Type B pancreatic cell (in vitro differentiated cells): Measurements from ENCODE around the gene SOBP. TPM values are rescaled to one million over a fixed set of nuclear protein-coding genes. Genes with fewer than 3 reads are reported as not detected.

Source experiments
- DNase-seq: peaks from one replicate; pipeline ENCODE4 v3.0.0; 2021; ENCODE audit warnings: mixed read lengths; ENCODE audit not compliant: unreplicated experiment; ENCODE audit errors: extremely low spot score
- H3K27ac Mint-ChIP-seq: 2 replicates; pipeline ENCODE4 v1.8.0; 2021; ENCODE audit warnings: mild to moderate bottlenecking, mixed read lengths
- H3K27me3 Mint-ChIP-seq: 2 replicates; pipeline ENCODE4 v1.8.0; 2021; ENCODE audit warnings: mixed read lengths
- H3K36me3 Mint-ChIP-seq: 2 replicates; pipeline ENCODE4 v1.8.0; 2021; ENCODE audit warnings: mixed read lengths
- H3K4me1 Mint-ChIP-seq: one replicate; pipeline ENCODE4 v1.8.0; 2021; ENCODE audit warnings: mixed read lengths; ENCODE audit not compliant: unreplicated experiment
- H3K4me3 Mint-ChIP-seq: 2 replicates; pipeline ENCODE4 v1.8.0; 2021; ENCODE audit warnings: mild to moderate bottlenecking, mixed read lengths
- H3K9me3 Mint-ChIP-seq: 2 replicates; pipeline ENCODE4 v1.8.0; 2021; ENCODE audit warnings: mixed read lengths
- total RNA-seq: library from RNA; stranded (reverse); gene quantifications from 2 replicates; pipeline ENCODE4 v1.2.1, GENCODE V29; 2021; ENCODE audit warnings: low replicate concordance
- TF ChIP-seq, protein P1 (sequence below): fragments of 200-600 bp; sonication (generic); conservative IDR thresholded peaks from 2 replicates; pipeline ENCODE4 v1.5.0; 2021; ENCODE audit warnings: antibody characterized with exemption, mild to moderate bottlenecking

SOBP gene
- total RNA-seq, 1 donor from 2014 or later, result 19.4 TPM

DNA sequence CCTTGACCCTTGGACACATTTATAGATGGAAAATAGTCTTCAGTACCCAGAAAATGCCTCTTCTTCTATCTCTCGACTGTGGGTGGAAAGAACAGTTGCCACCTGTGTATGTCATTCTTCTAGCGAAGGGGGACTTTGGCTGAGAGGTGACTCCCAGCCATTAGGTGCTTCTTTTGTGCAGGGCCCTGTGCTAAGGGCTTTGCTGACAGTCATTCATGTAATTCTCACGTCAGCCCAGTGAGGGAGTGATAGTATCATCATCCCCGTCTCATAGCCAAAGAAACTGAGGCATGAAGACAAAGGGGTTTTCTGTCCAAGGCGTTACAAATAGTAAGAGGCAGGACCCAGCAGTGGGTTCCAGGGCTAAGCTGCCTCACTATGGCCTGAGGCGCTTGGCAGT, 173.4 kb downstream of the SOBP start:
- no peak overlapping the region for H3K27ac Mint-ChIP-seq
- DNase-seq, result no peak
- no peaks in the 10 kb centered on the region for H3K36me3 Mint-ChIP-seq
- no peak overlapping the region for H3K4me3 Mint-ChIP-seq
- H3K27me3 Mint-ChIP-seq, result peaks cover 2% of the 10 kb centered on the region
- peaks cover 85% of the 10 kb centered on the region for H3K4me1 Mint-ChIP-seq
- H3K9me3 Mint-ChIP-seq, result no peaks in the 10 kb centered on the region
- TF ChIP-seq, protein P1, sequence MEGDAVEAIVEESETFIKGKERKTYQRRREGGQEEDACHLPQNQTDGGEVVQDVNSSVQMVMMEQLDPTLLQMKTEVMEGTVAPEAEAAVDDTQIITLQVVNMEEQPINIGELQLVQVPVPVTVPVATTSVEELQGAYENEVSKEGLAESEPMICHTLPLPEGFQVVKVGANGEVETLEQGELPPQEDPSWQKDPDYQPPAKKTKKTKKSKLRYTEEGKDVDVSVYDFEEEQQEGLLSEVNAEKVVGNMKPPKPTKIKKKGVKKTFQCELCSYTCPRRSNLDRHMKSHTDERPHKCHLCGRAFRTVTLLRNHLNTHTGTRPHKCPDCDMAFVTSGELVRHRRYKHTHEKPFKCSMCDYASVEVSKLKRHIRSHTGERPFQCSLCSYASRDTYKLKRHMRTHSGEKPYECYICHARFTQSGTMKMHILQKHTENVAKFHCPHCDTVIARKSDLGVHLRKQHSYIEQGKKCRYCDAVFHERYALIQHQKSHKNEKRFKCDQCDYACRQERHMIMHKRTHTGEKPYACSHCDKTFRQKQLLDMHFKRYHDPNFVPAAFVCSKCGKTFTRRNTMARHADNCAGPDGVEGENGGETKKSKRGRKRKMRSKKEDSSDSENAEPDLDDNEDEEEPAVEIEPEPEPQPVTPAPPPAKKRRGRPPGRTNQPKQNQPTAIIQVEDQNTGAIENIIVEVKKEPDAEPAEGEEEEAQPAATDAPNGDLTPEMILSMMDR, result no peak

DNA sequence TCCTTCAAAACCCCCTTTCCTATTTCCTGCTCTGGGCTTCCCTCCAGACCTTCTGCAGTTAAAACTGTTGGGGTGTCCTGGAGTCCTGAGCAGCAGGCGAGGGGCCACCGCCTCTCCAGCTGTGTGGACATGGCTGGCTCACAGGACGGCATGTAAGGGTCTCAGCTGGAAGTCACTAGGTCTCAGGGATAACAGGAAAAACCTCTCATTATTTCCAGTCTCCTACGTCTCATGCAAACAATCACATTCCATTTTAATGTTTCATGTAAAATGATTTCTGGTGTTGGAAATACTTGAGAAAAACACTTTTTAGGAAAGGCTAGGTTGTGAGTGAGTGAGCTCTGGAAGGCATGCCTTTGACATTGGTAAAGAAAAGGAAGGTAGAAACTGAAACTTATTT, 175.5 kb downstream of the SOBP start:
- H3K27ac Mint-ChIP-seq, result peak overlapping the region; percentile 60
- H3K27me3 Mint-ChIP-seq, result peaks cover 2% of the 10 kb centered on the region
- no peak for DNase-seq
- no peaks in the 10 kb centered on the region for H3K9me3 Mint-ChIP-seq
- peak overlapping the region; percentile 71 for H3K4me3 Mint-ChIP-seq
- H3K4me1 Mint-ChIP-seq, result peaks cover 80% of the 10 kb centered on the region
- no peaks in the 10 kb centered on the region for H3K36me3 Mint-ChIP-seq
- TF ChIP-seq, protein P1, result no peak

DNA sequence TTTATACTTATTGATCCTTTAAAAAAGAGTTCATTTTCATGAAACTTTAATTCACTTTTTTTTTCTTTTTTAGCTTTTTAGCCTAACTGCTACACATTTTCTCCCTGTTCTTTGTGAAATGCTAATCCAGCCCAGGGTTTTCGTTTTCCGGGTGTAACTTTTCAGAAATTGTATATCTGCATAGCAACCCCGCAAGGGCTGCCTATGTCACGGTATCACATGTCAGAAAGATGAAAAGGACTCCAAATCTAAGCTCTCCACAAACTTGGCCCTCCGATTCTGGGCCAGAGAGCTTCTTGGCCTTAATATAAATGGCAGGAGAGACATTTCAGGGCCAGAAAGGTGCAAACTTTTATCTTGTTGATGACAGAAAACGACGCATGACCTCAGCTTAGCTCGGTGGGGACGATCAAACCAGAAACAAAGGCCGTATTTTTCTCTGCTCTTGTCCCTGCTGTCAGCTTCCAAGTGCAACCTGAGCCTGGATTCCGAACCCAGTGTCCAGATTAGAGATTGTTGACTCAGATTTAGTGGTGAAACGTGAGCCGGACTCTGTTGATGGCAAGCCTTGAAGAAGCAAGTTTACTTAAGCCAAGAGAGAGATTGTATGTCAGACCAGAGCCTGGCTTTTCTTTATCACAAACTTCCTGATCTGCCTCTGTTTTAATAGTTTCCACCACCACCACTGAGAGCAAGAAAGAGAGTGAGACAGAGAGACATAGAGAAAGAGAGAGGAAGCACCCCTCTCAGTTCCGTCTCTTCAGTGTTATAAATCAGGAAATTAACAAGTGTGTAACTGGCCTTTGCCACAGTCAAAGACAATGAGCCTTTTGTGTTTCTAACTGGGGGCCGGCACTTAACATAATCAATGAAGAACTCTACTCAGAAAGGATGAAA, 176.4 kb downstream of the SOBP start:
- TF ChIP-seq, protein P1, result no peak
- H3K4me3 Mint-ChIP-seq, result peak overlapping the region; percentile 71
- H3K27me3 Mint-ChIP-seq, result peaks cover 2% of the 10 kb centered on the region
- H3K9me3 Mint-ChIP-seq, result no peaks in the 10 kb centered on the region
- H3K27ac Mint-ChIP-seq, result peak overlapping the region; percentile 60
- no peak for DNase-seq
- peaks cover 77% of the 10 kb centered on the region for H3K4me1 Mint-ChIP-seq
- no peaks in the 10 kb centered on the region for H3K36me3 Mint-ChIP-seq

DNA sequence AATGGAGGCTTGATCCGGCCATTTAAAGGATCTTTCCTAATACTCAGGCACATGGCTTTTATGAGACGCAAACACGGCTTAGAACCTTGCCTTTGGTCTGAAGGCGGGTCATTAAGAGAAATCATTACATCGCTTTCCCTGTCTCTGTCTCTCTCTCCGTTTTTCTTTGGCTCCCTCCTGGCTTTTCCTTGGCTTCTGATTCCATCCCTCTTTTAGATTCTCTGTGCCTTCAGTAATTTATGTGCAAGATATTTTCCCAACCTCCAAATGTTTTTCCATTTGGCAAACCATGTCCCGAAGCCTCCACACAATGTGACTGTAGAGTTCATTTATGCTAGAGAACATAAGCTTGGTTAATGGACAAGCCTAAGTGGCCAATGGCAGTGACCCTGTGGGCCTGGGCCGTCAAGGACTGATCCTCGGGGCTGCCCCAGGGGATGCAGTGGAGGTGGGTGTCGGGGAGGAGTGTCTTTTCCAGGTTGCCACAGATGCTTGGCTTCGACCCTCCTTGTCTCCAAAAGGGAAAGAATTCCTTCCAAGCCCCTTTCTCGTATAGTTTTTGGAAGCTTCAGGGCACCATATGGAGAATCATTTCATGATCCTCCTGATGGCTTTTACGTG, 177.2 kb downstream of the SOBP start:
- Mint-ChIP-seq H3K4me3 (peak overlapping the region; percentile 10), H3K9me3 (no peaks in the 10 kb centered on the region), H3K27ac (peak overlapping the region; percentile 60), H3K27me3 (peaks cover 2% of the 10 kb centered on the region), H3K36me3 (no peaks in the 10 kb centered on the region), H3K4me1 (peaks cover 80% of the 10 kb centered on the region)
- TF ChIP-seq, protein P1, result no peak
- DNase-seq, result no peak

DNA sequence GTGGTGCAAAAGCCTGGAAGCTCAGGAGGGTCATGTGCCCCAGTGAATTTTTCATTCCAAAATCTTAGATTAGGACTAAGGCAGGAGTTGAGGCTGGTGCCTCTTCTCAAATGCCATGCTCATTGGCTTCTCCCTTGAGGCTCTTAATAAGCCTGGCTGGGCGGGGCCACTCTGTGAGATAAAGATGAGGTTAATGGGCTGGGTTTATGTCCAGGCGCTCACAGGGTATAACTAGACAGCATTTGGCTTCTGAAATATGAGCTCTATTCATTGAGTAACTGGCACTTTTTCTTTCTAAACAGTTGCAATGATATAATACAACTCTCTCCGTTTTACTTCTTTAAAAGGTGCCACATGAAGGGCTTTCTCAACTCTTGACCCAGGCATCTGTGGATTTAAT, 177.9 kb downstream of the SOBP start:
- no peak for DNase-seq
- Mint-ChIP-seq H3K27me3 (peaks cover 2% of the 10 kb centered on the region), H3K9me3 (no peaks in the 10 kb centered on the region), H3K4me1 (peaks cover 74% of the 10 kb centered on the region), H3K36me3 (no peaks in the 10 kb centered on the region), H3K27ac (no peak overlapping the region), H3K4me3 (no peak overlapping the region)
- TF ChIP-seq, protein P1, result no peak
